SIG-M5 (cell line): Measurements from ENCODE around the gene PHOX2B.
"Not testable (repeated sequence)": the region's sequence is repeated elsewhere in the genome, so short reads cannot be mapped to it uniquely, and the experiment has no call there.

ENCODE experiments used
- DNase-seq: peaks from one replicate; lab custom pipeline; 2025; lab: John Stamatoyannopoulos, UW

Gene PHOX2B

GRCh38 chr4:41712425-41712824, 36.1 kb downstream of the PHOX2B start:
- no peak for DNase-seq

- not testable (repeated sequence) for DNase-seq
Observed at GRCh38 chr4:41711654-41712053, 36.9 kb downstream of the PHOX2B start.

- DNase-seq, result no peak
Observed at GRCh38 chr4:41709844-41710481, 38.6 kb downstream of the PHOX2B start.

GRCh38 chr4:41703785-41704184, 44.7 kb downstream of the PHOX2B start:
- no peak for DNase-seq

- DNase-seq, result no peak
Observed at GRCh38 chr4:41702770-41703169, 45.8 kb downstream of the PHOX2B start.

GRCh38 chr4:41701983-41702382, 46.5 kb downstream of the PHOX2B start:
- no peak for DNase-seq

GRCh38 chr4:41696763-41697162, 51.8 kb downstream of the PHOX2B start:
- no peak for DNase-seq

GRCh38 chr4:41696131-41696530, 52.4 kb downstream of the PHOX2B start:
- DNase-seq, result no peak
